ENCODE results near the gene NTHL1.

NTHL1 gene

DNA sequence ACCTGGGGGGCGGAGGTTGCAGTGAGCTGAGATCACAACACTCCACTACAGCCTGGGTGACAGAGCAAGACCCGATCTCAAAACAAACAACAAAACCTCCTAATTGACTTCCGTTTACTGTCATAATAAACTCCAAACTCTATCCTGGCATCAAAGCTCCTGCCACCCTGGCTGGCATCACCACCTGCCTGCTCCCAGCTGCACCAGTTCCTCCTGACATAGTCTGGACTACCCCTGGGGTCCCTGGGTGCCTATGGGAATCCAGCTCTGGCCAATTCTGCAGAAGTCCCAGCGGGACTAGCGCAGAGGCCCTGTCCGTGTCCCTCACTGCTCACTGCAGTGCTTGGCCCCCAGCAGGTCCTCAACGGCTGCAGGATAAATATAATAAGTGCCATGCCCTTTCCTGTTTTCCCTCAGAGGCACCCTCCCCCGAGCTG, 723 bp downstream of the NTHL1 start:
- TF ChIP-seq, protein P1, sequence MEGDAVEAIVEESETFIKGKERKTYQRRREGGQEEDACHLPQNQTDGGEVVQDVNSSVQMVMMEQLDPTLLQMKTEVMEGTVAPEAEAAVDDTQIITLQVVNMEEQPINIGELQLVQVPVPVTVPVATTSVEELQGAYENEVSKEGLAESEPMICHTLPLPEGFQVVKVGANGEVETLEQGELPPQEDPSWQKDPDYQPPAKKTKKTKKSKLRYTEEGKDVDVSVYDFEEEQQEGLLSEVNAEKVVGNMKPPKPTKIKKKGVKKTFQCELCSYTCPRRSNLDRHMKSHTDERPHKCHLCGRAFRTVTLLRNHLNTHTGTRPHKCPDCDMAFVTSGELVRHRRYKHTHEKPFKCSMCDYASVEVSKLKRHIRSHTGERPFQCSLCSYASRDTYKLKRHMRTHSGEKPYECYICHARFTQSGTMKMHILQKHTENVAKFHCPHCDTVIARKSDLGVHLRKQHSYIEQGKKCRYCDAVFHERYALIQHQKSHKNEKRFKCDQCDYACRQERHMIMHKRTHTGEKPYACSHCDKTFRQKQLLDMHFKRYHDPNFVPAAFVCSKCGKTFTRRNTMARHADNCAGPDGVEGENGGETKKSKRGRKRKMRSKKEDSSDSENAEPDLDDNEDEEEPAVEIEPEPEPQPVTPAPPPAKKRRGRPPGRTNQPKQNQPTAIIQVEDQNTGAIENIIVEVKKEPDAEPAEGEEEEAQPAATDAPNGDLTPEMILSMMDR (IDR thresholded peaks at IDR 0.05), result no peak
- no peak for DNase-seq (ENCODE audit: low spot score)
- Histone ChIP-seq H3K27ac (peak overlapping the region; percentile 29 to 86), H3K4me3 (peak overlapping the region; percentile 92)

DNA sequence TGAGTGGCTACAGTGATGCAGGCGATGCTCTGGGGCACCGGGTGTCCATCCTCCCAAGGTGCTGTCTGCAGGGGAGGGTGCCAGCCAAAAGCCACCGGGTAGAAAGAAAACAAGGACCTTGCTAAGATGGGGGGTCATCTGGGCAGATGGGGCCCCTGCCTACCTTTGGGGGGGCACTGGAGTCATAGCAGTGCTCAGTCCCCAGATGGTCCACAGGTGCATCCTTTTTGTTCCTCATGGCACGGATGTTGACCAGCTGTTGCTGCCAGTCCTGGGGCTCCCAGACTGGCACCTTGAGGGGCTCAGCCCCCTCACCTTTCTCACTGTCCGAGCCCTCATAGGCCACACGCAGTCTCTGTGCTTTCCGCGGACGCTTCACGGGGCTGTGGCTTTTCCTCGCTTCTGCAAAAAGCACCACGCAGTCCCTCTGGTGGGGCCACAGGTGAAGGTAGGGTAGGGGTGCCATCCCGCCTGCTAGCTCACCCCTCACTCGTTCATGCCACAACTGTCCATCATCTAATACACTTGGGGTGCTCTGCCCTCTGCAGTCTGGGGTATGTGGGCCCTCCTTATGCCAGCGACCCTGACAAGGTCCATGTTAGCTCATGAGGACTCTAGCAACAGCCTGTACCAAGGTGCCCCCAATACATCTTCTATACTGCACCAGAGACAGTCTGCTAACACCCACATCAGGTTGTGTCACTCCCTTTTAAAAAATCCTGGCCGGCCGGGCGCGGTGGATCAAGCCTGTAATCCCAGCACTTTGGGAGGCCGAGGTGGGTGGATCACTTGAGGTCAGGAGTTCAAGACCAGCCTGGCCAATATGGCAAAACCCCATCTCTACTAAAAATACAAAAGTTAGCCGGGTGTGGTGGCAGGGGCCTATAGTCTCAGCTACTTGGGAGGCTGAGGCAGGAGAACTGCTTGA, 1.4 kb downstream of the NTHL1 start:
- TF ChIP-seq, protein P1 (IDR thresholded peaks at IDR 0.05), result no peak
- DNase-seq (ENCODE audit: low spot score), result no peak
- Histone ChIP-seq H3K4me3 (peak overlapping the region; percentile 92), H3K27ac (peak overlapping the region in 1 of 2 donors; percentile 86)

DNA sequence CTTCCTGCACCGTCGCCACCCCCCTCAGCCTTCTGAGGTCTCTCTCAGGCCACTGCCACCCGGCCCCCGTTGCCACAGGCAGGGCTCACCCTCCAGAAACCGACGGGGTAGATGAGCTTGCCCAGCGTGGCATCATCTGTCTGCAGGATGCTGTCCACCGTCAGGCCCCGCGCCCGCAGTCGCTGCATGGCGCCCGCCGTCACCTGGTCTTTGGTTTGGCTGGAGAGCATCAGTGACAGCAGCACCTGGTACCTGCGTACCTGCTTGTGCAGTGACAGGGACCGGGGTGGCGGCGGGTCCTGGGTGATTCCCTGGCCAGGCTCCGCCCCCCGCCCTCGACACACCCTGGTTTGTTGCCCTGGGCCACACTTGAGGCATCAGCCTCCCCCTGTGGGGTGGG, 3.1 kb downstream of the NTHL1 start:
- Histone ChIP-seq H3K27ac (peak overlapping the region in 1 of 2 donors; percentile 7), H3K4me3 (peak overlapping the region; percentile 5)
- DNase-seq (ENCODE audit: low spot score), result no peak
- TF ChIP-seq, protein P1 (IDR thresholded peaks at IDR 0.05), result no peak

DNA sequence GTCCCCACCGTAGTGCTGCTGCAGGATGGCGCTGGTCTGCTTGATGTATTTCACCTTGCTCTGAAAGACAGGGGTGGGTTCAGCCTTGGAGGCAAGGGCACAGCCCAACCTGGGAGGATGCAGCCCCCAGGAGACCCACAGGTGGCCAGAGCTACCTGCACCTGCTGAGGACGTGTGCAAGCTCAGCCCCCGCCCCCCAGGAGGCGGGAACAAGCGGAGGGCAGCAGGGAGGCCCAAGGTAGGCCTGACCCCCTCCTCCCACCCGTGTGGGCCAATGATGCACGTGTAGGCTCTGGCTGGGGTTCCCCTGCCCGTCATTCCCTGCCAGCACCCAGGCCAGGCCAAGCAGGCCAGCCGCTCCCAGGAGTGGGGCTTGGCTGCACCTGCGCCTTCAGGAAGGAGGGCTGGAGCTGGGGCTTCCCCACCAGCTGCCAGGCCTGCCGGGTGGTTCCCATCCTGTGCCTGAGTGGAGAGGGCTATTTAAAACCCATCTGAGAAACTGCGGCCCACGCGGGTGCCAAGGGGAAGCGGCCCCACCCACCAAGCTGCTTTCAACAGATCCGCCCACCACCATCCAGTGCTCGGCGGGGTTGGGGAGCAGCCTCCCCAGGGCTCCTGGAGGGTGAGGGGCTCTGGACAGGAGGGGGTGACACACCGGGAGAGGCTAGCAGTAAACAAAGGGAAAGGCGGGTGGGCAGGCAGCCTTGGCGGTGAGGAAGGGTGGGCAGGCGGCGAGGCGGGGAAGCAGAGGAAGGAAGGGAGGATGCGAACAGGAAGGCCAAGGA, 3.8 kb downstream of the NTHL1 start:
- no peak for DNase-seq (ENCODE audit: low spot score)
- Histone ChIP-seq H3K27ac (peak overlapping the region in 1 of 2 donors; percentile 7), H3K4me3 (peak overlapping the region; percentile 5)
- TF ChIP-seq, protein P1 (IDR thresholded peaks at IDR 0.05), result no peak

DNA sequence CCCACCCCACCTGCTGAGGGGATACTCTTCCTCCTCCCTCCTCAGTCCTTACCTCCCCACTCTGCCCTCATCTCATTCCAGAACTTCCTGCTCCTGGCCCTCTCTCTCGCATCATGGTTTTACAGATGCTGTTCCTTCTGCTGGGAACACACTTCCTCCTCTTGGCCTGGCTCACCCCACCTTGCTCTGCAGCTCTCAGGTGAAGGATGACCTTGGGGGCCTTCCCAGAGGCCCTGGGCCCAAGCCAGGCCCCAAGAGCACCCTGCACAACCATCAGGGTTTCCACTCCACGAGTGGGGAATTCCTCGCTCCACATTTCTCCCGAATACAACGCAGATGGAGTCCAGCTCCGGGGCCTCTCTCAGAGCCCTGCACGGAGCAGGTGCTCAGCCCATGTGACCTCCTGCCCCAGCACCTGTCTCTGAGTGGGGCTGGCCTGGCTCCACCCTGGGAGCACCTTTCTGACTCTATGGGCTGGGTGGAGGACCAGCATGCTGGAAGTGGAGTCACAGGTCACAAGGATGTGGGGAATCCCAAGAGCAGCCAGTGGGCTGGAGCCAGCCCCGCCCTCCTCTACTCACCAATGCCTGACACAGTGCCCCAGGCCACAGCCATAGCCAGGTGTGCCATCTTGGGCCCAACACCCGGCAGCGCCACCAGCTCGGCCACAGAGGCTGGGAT, 4.5 kb downstream of the NTHL1 start:
- DNase-seq (ENCODE audit: low spot score), result no peak
- Histone ChIP-seq H3K27ac (peak overlapping the region in 1 of 2 donors; percentile 7), H3K4me3 (no peak overlapping the region)
- TF ChIP-seq, protein P1 (IDR thresholded peaks at IDR 0.05), result no peak

DNA sequence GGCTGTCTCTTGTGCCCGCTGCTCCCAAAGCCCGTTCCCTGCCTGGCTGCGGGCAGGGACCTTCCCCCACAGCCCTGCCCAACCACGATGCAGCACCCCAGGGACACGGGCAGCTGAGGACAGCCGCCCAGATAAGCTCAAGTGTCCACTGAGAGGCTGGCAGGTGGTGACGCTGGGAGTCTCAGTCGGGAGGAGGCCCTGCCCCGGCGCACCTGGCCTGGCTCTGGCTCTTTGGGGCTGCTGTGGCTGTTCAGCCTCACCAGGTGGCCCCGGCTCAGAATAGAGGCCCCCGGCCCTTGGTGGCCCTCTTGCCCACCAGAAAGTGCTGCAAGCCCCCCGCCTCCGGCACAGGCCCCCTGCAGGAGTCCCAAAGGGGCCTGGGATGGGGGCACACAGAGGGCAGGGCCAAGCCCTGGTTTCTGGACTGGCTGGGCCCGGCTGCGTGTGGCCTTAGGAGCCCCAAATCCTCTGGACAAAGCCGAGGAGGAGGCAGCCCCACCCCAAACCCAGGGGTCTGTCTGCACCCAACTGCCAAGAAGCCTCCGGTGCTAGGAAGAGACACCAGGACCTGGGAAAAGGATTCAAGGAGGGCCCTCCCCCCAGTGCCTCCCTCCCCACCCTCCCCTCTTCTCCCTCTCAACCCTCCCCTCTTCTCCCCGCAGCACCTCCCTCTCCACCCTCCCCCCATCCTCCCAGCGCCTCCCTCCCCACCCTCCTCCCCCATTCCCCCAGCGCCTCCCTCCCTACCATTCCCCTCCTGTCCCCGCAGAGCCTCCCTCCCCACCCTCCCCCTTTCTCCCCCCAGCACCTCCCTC, 5.3 kb downstream of the NTHL1 start:
- DNase-seq (ENCODE audit: low spot score), result no peak
- H3K27ac ChIP-seq, result peak overlapping the region in 1 of 2 donors; percentile 28
- TF ChIP-seq, protein P1 (IDR thresholded peaks at IDR 0.05), result no peak
- no peak overlapping the region for H3K4me3 ChIP-seq
